HEK293 (cell line): ENCODE data around the gene NTN4.

Experiments
- CTCF ChIA-PET: fragments of 350-600 bp; formaldehyde crosslinking; extraction: SDS; loops from one replicate; lab custom pipeline; 2021; ENCODE audit warnings: antibody characterized with exemption; lab: Yijun Ruan, JAX
- POLR2A ChIA-PET: fragments of 300-600 bp; formaldehyde crosslinking; extraction: SDS; loops from one replicate; lab custom pipeline; 2020; ENCODE audit warnings: antibody characterized with exemption, inconsistent platforms; lab: Yijun Ruan, JAX
- H3K27ac ChIP-seq: fragments of 200-500 bp; sonication (Bioruptor generic); 2 replicates; pipeline ENCODE4 v1.5.1; 2014; ENCODE audit warnings: low read depth, low read length, control low read depth, inconsistent platforms; ENCODE audit errors: extremely low read depth
- H3K36me3 ChIP-seq, 2 experiments: fragments of 200-500 bp in 1 of 2; sonication (Bioruptor generic) in 1 of 2; 1 replicate in 1 of 2; 2 replicates in 1 of 2; pipeline ENCODE4 v1.5.1; 2014 to 2017; ENCODE audit warnings: inconsistent platforms in 2 of 2, low read length in 2 of 2; ENCODE audit not compliant: control insufficient read depth in 2 of 2, insufficient read depth in 1 of 2
- H3K4me1 ChIP-seq: fragments of 200-500 bp; sonication (Bioruptor generic); 2 replicates; pipeline ENCODE4 v1.5.1; 2014; ENCODE audit warnings: mild to moderate bottlenecking, low read length, inconsistent platforms; ENCODE audit not compliant: control insufficient read depth, insufficient read depth
- H3K4me3 ChIP-seq: 2 replicates; pipeline ENCODE4 v1.5.1; 2011; ENCODE audit warnings: low read depth, mild to moderate bottlenecking, control low read depth, low read length, moderate library complexity
- H3K9me3 ChIP-seq: fragments of 200-500 bp; sonication (Bioruptor generic); 2 replicates; pipeline ENCODE4 v1.5.1; 2014; ENCODE audit warnings: low read depth, low read length, inconsistent platforms; ENCODE audit not compliant: control insufficient read depth, insufficient read depth
- FEZF1 ChIP-seq: fragments of 450-650 bp; formaldehyde crosslinking; IDR thresholded peaks from 2 replicates; pipeline ENCODE4 v1.5.1; 2016; ENCODE audit warnings: missing biosample characterization, missing genetic modification characterization
- HOXA7 ChIP-seq: sonication (generic); formaldehyde crosslinking; IDR thresholded peaks from 2 replicates; pipeline ENCODE4 v1.8.1; 2022; ENCODE audit warnings: missing genetic modification reagents, borderline replicate concordance
- KLF10 ChIP-seq: fragments of 450-650 bp; IDR thresholded peaks from 2 replicates; pipeline ENCODE4 v1.5.1; 2018; ENCODE audit warnings: missing biosample characterization, mild to moderate bottlenecking, missing genetic modification characterization
- KLF16 ChIP-seq: fragments of 450-650 bp; formaldehyde crosslinking; IDR thresholded peaks from 2 replicates; pipeline ENCODE4 v1.5.1; 2017; ENCODE audit warnings: missing biosample characterization, missing genetic modification characterization
- KLF9 ChIP-seq: fragments of 450-650 bp; formaldehyde crosslinking; IDR thresholded peaks from 2 replicates; pipeline ENCODE4 v1.5.1; 2016; ENCODE audit warnings: missing biosample characterization, missing genetic modification characterization, low read depth
- RBAK ChIP-seq: fragments of 450-650 bp; formaldehyde crosslinking; IDR thresholded peaks from 2 replicates; pipeline ENCODE4 v1.5.1; 2016; ENCODE audit warnings: missing biosample characterization, missing genetic modification characterization
- SP7 ChIP-seq: fragments of 450-650 bp; formaldehyde crosslinking; IDR thresholded peaks from 2 replicates; pipeline ENCODE4 v1.5.1; 2016; ENCODE audit warnings: missing biosample characterization, missing genetic modification characterization
- TRIM28 ChIP-seq: IDR thresholded peaks from 2 replicates; pipeline ENCODE4 v1.6.1; 2011; ENCODE audit warnings: low read length, control low read depth, borderline replicate concordance
- ZNF10 ChIP-seq: fragments of 450-650 bp; formaldehyde crosslinking; IDR thresholded peaks from 2 replicates; pipeline ENCODE4 v1.5.1; 2017; ENCODE audit warnings: missing biosample characterization, missing genetic modification characterization
- ZNF114 ChIP-seq: fragments of 450-650 bp; formaldehyde crosslinking; IDR thresholded peaks from 2 replicates; pipeline ENCODE4 v1.5.0; 2017; ENCODE audit warnings: missing biosample characterization, missing genetic modification characterization
- ZNF19 ChIP-seq: fragments of 450-650 bp; formaldehyde crosslinking; IDR thresholded peaks from 2 replicates; pipeline ENCODE4; 2016; ENCODE audit warnings: missing biosample characterization, missing genetic modification characterization, low read depth
- ZNF2 ChIP-seq: fragments of 450-650 bp; formaldehyde crosslinking; IDR thresholded peaks from 2 replicates; pipeline ENCODE4 v1.5.1; 2016; ENCODE audit warnings: missing biosample characterization, missing genetic modification characterization
- ZNF221 ChIP-seq: fragments of 450-650 bp; formaldehyde crosslinking; IDR thresholded peaks from 2 replicates; pipeline ENCODE4 v1.5.1; 2017; ENCODE audit warnings: missing biosample characterization, missing genetic modification characterization, borderline replicate concordance
- ZNF223 ChIP-seq: fragments of 450-650 bp; formaldehyde crosslinking; IDR thresholded peaks from 2 replicates; pipeline ENCODE4 v1.5.1; 2016; ENCODE audit warnings: missing biosample characterization, missing genetic modification characterization
- ZNF362 ChIP-seq: fragments of 450-650 bp; formaldehyde crosslinking; IDR thresholded peaks from 2 replicates; pipeline ENCODE4 v1.5.1; 2016; ENCODE audit warnings: missing biosample characterization, missing genetic modification characterization
- ZNF37A ChIP-seq: fragments of 450-650 bp; IDR thresholded peaks from 2 replicates; pipeline ENCODE4 v1.5.1; 2018; ENCODE audit warnings: missing biosample characterization, missing genetic modification characterization
- ZNF433 ChIP-seq: fragments of 450-650 bp; formaldehyde crosslinking; IDR thresholded peaks from 2 replicates; pipeline ENCODE4 v1.5.1; 2016; ENCODE audit warnings: missing biosample characterization, missing genetic modification characterization, low read depth
- ZNF48 ChIP-seq: fragments of 450-650 bp; formaldehyde crosslinking; IDR thresholded peaks from 2 replicates; pipeline ENCODE4 v1.5.1; 2016; ENCODE audit warnings: missing biosample characterization, missing genetic modification characterization
- ZNF501 ChIP-seq: fragments of 450-650 bp; formaldehyde crosslinking; IDR thresholded peaks from 2 replicates; pipeline ENCODE4 v1.5.1; 2016; ENCODE audit warnings: missing biosample characterization, missing genetic modification characterization
- ZNF529 ChIP-seq: fragments of 450-650 bp; formaldehyde crosslinking; IDR thresholded peaks from 2 replicates; pipeline ENCODE4 v1.5.1; 2017; ENCODE audit warnings: missing genetic modification characterization, missing biosample characterization; ENCODE audit not compliant: insufficient replicate concordance
- ZNF621 ChIP-seq: fragments of 450-650 bp; formaldehyde crosslinking; IDR thresholded peaks from 2 replicates; pipeline ENCODE4 v1.5.1; 2017; ENCODE audit warnings: missing biosample characterization, missing genetic modification characterization
- ZSCAN16 ChIP-seq: fragments of 450-650 bp; formaldehyde crosslinking; IDR thresholded peaks from 2 replicates; pipeline ENCODE4 v1.5.1; 2016; ENCODE audit warnings: missing biosample characterization, missing genetic modification characterization
- ZSCAN18 ChIP-seq: fragments of 450-650 bp; formaldehyde crosslinking; IDR thresholded peaks from 2 replicates; pipeline ENCODE4 v1.5.1; 2016; ENCODE audit warnings: missing biosample characterization, missing genetic modification characterization
- ZSCAN30 ChIP-seq: fragments of 450-650 bp; IDR thresholded peaks from 2 replicates; pipeline ENCODE4 v1.5.1; 2018; ENCODE audit warnings: missing biosample characterization, mild to moderate bottlenecking, missing genetic modification characterization, moderate library complexity
- ZSCAN4 ChIP-seq: fragments of 450-650 bp; formaldehyde crosslinking; IDR thresholded peaks from 2 replicates; pipeline ENCODE4 v1.5.1; 2017; ENCODE audit warnings: missing biosample characterization, missing genetic modification characterization
- TF ChIP-seq, protein P1 (sequence below): fragments of 450-650 bp; formaldehyde crosslinking; IDR thresholded peaks from 2 replicates; pipeline ENCODE4 v1.5.1; 2016; ENCODE audit warnings: missing biosample characterization, missing genetic modification characterization
- TF ChIP-seq, protein P2 (sequence below): fragments of 450-650 bp; formaldehyde crosslinking; IDR thresholded peaks from 2 replicates; pipeline ENCODE4 v1.5.1; 2016; ENCODE audit warnings: missing biosample characterization, missing genetic modification characterization
- TF ChIP-seq, protein P3 (sequence below): fragments of 450-650 bp; formaldehyde crosslinking; IDR thresholded peaks from 2 replicates; pipeline ENCODE4 v1.5.1; 2016; ENCODE audit warnings: missing biosample characterization, missing genetic modification characterization, low read depth

NTN4 gene

DNA sequence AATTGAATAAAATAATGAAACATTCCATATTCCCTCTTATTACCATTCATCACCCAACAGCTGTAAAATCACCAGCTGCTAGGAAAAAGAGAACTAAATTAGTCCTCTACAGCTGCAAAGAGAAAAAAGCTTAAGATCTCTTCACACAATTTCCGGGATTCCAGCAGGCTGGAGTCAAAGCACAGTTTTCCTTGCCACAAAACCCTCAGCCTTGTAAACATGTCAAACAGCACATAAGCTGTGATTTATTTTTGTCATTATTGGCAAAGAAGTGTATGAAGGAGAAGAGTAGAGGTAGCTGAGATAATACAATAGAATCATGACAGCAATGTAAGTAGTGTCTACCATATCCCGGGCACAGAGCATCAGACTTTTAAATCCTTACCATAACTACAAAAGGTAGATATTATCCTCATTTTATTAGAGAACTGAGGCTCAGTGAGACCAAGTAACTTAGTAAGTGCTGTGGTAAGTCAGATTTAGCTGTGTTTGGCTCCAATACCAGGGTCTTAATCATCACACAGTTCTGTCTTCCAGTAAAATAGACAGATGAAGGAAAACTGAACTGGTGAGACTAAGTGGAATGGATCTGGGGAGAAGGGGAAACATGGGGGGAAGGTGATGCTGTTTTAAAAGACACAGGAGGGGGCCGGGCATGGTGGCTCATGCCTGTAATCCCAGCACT is 57.3 kb downstream of the NTN4 start:
- CTCF ChIA-PET = interaction anchor here (0.6 to 1.3 kb wide), 5 partner anchors 17 to 1701 kb away, joined by 3 to 6 read pairs (median 3); no protein-coding TSS in a partner anchor
- H3K4me3 ChIP-seq = no peak overlapping the region
- POLR2A ChIA-PET = no interaction called here
- no peaks in the 10 kb centered on the region for H3K36me3 ChIP-seq
- H3K27ac ChIP-seq = peak overlapping the region; percentile 47
- H3K4me1 ChIP-seq = peaks cover 10% of the 10 kb centered on the region
- no peaks in the 10 kb centered on the region for H3K9me3 ChIP-seq
- TF ChIP-seq ZNF362 (tag by site-specific recombination) = peak; percentile 95
- no peak for TF ChIP-seq ZNF114 (tag by site-specific recombination)
- TF ChIP-seq ZNF529 (tag by site-specific recombination) = no peak
- 0 out of 2 replicates have a peak, but pooled peaks have one; percentile 25 for TF ChIP-seq KLF10
- no peak for TF ChIP-seq ZNF10 (tag by site-specific recombination)
- peak; percentile 82 for TF ChIP-seq ZSCAN30 (tag by site-specific recombination)
- TF ChIP-seq FEZF1 (tag by site-specific recombination) = peak; percentile 76
- no peak for TF ChIP-seq ZNF19
- no peak for TF ChIP-seq HOXA7 (CRISPR knock-in tag)
- TF ChIP-seq TRIM28 = peak; percentile 89
- TF ChIP-seq, protein P1, sequence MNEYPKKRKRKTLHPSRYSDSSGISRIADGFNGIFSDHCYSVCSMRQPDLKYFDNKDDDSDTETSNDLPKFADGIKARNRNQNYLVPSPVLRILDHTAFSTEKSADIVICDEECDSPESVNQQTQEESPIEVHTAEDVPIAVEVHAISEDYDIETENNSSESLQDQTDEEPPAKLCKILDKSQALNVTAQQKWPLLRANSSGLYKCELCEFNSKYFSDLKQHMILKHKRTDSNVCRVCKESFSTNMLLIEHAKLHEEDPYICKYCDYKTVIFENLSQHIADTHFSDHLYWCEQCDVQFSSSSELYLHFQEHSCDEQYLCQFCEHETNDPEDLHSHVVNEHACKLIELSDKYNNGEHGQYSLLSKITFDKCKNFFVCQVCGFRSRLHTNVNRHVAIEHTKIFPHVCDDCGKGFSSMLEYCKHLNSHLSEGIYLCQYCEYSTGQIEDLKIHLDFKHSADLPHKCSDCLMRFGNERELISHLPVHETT (tag by site-specific recombination) = no peak
- no peak for TF ChIP-seq ZSCAN18
- TF ChIP-seq ZSCAN16 (tag by site-specific recombination) = no peak
- no peak for TF ChIP-seq ZNF48 (tag by site-specific recombination)
- no peak for TF ChIP-seq RBAK
- no peak for TF ChIP-seq ZNF37A
- TF ChIP-seq SP7 (tag by site-specific recombination) = peak; percentile 85
- TF ChIP-seq, protein P2, sequence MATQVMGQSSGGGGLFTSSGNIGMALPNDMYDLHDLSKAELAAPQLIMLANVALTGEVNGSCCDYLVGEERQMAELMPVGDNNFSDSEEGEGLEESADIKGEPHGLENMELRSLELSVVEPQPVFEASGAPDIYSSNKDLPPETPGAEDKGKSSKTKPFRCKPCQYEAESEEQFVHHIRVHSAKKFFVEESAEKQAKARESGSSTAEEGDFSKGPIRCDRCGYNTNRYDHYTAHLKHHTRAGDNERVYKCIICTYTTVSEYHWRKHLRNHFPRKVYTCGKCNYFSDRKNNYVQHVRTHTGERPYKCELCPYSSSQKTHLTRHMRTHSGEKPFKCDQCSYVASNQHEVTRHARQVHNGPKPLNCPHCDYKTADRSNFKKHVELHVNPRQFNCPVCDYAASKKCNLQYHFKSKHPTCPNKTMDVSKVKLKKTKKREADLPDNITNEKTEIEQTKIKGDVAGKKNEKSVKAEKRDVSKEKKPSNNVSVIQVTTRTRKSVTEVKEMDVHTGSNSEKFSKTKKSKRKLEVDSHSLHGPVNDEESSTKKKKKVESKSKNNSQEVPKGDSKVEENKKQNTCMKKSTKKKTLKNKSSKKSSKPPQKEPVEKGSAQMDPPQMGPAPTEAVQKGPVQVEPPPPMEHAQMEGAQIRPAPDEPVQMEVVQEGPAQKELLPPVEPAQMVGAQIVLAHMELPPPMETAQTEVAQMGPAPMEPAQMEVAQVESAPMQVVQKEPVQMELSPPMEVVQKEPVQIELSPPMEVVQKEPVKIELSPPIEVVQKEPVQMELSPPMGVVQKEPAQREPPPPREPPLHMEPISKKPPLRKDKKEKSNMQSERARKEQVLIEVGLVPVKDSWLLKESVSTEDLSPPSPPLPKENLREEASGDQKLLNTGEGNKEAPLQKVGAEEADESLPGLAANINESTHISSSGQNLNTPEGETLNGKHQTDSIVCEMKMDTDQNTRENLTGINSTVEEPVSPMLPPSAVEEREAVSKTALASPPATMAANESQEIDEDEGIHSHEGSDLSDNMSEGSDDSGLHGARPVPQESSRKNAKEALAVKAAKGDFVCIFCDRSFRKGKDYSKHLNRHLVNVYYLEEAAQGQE (tag by site-specific recombination) = no peak
- TF ChIP-seq ZNF433 = no peak
- TF ChIP-seq ZNF501 = peak; percentile 49; the same call in 1 of the 2 replicates
- 0 out of 2 replicates have a peak, but pooled peaks have one; percentile 34 for TF ChIP-seq ZSCAN4 (tag by site-specific recombination)
- no peak for TF ChIP-seq KLF9 (tag by site-specific recombination)
- no peak for TF ChIP-seq KLF16
- TF ChIP-seq, protein P3, sequence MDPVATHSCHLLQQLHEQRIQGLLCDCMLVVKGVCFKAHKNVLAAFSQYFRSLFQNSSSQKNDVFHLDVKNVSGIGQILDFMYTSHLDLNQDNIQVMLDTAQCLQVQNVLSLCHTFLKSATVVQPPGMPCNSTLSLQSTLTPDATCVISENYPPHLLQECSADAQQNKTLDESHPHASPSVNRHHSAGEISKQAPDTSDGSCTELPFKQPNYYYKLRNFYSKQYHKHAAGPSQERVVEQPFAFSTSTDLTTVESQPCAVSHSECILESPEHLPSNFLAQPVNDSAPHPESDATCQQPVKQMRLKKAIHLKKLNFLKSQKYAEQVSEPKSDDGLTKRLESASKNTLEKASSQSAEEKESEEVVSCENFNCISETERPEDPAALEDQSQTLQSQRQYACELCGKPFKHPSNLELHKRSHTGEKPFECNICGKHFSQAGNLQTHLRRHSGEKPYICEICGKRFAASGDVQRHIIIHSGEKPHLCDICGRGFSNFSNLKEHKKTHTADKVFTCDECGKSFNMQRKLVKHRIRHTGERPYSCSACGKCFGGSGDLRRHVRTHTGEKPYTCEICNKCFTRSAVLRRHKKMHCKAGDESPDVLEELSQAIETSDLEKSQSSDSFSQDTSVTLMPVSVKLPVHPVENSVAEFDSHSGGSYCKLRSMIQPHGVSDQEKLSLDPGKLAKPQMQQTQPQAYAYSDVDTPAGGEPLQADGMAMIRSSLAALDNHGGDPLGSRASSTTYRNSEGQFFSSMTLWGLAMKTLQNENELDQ = no peak
- no peak for TF ChIP-seq ZNF621
- TF ChIP-seq ZNF221 = no peak
- no peak for TF ChIP-seq ZNF223
- 0 out of 2 replicates have a peak, but pooled peaks have one; percentile 26 for TF ChIP-seq ZNF2 (tag by site-specific recombination)
